ENCODE data around the gene UBL7. TPM values are rescaled to one million over a fixed set of nuclear protein-coding genes. Genes with fewer than 3 reads are reported as not detected.

UBL7 gene
- total and polyA plus RNA-seq, 8 donors: 32.7 to 68.3 (median 60.1) TPM

DNA sequence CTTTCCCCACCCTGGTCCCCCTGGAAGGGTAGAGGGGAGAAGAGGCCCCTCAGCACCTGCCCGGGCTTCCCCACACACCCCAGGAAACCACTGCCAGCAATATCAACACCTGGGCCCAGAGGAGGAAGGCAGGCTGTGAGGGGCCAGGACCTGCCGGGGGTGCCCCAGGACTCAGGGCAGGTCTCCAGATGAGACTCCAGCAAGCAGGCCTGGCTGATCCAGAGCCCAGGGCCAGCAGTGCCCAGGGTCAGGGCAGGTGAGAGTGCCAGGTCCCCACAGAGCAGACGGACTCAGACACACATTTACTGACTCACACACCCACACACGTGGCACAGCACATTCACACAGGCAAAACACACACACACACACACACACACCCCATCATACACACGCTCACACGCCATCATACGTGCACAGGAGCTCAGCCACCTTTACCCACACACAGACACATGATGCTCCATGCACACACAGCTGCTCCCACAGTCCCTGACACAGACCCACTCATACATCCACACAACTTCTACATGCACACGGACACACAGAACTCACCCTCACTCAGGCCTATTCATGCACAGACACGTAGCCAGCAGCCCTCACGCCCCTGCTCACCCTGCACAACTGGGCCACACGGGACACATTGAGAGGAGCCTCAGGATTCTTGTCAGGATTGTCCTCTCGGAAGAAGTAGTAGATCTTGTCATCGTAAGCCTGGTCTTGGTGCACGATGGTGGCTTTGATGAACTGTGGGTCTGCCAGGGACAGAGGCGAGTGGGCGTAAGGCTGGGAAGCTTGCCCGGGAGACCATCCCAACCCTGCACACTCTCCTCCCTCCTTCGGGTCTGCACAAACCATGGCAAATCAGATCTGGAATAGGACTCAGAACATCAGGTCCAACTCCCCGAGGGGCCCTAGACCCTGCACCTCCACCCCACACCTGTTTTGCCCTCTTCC lies 44.7 kb downstream of the UBL7 start:
- no peak for ATAC-seq

GRCh38 chr15:74414603-74415338 lies 46.2 kb downstream of the UBL7 start:
- no peak overlapping the region for H3K27ac ChIP-seq
- H3K4me3 ChIP-seq: no peak overlapping the region
- H3K4me1 ChIP-seq: peaks cover 0 to 7% of the 10 kb centered on the region in 2 donors
- peaks cover 0 to 30% of the 10 kb centered on the region in 2 donors for H3K36me3 ChIP-seq
- ATAC-seq (no peak), DNase-seq (no peak)
- intact Hi-C loops (cut with DNase I): no loop called here
- H3K9me3 ChIP-seq: no peaks in the 10 kb centered on the region
- H3K27me3 ChIP-seq: no peaks in the 10 kb centered on the region
- TF ChIP-seq, protein P1, sequence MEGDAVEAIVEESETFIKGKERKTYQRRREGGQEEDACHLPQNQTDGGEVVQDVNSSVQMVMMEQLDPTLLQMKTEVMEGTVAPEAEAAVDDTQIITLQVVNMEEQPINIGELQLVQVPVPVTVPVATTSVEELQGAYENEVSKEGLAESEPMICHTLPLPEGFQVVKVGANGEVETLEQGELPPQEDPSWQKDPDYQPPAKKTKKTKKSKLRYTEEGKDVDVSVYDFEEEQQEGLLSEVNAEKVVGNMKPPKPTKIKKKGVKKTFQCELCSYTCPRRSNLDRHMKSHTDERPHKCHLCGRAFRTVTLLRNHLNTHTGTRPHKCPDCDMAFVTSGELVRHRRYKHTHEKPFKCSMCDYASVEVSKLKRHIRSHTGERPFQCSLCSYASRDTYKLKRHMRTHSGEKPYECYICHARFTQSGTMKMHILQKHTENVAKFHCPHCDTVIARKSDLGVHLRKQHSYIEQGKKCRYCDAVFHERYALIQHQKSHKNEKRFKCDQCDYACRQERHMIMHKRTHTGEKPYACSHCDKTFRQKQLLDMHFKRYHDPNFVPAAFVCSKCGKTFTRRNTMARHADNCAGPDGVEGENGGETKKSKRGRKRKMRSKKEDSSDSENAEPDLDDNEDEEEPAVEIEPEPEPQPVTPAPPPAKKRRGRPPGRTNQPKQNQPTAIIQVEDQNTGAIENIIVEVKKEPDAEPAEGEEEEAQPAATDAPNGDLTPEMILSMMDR (IDR thresholded peaks at IDR 0.05): no peak

More for the DNA sequence above, 44.7 kb downstream of the UBL7 start:
- H3K4me3 ChIP-seq: no peak overlapping the region
- H3K4me1 ChIP-seq: peaks cover 0 to 7% of the 10 kb centered on the region in 2 donors
- H3K27ac ChIP-seq: no peak overlapping the region
- no peaks in the 10 kb centered on the region for H3K27me3 ChIP-seq
- no peak for DNase-seq
- H3K9me3 ChIP-seq: no peaks in the 10 kb centered on the region
- TF ChIP-seq, protein P1 (IDR thresholded peaks at IDR 0.05): no peak
- peaks cover 0 to 21% of the 10 kb centered on the region in 2 donors for H3K36me3 ChIP-seq
- intact Hi-C loops (cut with DNase I): no loop called here

DNA sequence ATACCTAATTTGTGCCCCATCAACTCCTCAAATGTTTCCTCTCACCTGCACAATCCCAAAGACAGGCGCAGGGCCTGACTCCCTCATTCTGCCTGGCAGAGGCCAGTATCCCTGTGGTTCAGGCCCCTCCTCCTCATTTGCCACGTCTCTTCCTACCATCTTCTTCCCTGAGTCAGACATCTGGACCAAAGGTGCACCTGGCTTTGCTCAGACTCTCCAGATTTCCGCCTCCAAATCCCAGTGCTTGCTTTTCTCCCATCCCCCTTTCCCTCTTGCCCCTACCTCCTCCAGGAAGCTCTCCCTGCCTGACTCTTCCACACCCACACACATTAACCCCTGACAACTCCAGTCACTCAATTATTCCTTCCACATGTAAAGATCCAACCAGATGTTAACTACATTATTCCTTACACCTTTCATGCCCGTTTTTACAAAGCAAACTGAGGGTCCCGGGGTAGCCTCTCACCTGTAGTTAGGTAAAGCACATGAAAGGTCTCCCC lies 46.8 kb downstream of the UBL7 start:
- Histone ChIP-seq H3K4me3 (no peak overlapping the region), H3K27me3 (no peaks in the 10 kb centered on the region), H3K9me3 (no peaks in the 10 kb centered on the region), H3K36me3 (peaks cover 0 to 30% of the 10 kb centered on the region in 2 donors), H3K4me1 (peaks cover 0 to 7% of the 10 kb centered on the region in 2 donors), H3K27ac (no peak overlapping the region)
- TF ChIP-seq, protein P1 (IDR thresholded peaks at IDR 0.05): no peak
- intact Hi-C loops (cut with DNase I): no loop called here
- ATAC-seq: no peak
- DNase-seq: no peak

DNA sequence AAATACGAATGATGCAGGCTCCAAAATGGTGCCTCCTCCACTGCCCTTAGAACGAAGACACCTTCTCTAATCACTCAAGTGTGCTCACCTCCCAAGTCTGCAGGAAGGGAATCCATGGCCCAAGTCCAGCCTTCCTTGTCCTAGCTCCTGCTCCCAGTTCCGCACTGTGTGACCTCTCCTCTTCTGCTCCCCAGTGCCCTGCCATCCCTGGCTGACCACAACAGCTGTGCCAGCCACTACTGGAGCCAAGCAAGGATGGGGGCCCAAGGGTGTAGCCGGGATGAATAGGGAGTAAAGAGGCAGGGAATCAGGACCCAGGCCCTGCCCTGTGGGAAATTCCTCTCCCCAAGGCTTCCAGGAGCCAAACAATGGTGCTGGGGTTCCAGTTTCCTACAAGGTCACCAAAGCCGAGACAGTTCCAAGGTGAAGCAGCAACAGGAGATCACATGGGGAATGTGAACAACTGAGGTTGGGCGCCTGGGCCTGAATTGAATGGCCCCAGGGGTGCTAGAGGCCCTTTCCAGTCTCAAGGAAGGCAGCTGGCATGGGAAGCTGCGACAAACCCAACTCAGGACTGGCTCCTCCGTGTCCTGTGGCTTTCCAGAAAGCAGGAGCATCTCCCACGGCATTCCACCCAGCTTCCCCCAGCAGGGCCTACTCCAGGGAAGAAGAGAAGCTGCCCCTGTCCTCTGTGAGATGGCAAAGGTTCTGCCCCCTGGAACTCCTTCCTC lies 47.4 kb downstream of the UBL7 start:
- Histone ChIP-seq H3K9me3 (no peaks in the 10 kb centered on the region), H3K4me3 (no peak overlapping the region), H3K27ac (no peak overlapping the region), H3K27me3 (no peaks in the 10 kb centered on the region), H3K4me1 (peaks cover 0 to 7% of the 10 kb centered on the region in 2 donors), H3K36me3 (peaks cover 0 to 30% of the 10 kb centered on the region in 2 donors)
- no peak for DNase-seq
- no peak for ATAC-seq
- TF ChIP-seq, protein P1 (IDR thresholded peaks at IDR 0.05): no peak
- intact Hi-C loops (cut with DNase I): no loop called here
